Measurements from ENCODE around the gene BCKDK. TPM values are rescaled to one million over a fixed set of nuclear protein-coding genes. Genes with fewer than 3 reads are reported as not detected.

The BCKDK gene
- total and polyA plus RNA-seq, 2 of the 13 experiments (the other 11 are each of a cell fraction or from before 2014, with no cell fraction given) = 24.9 to 42.6 TPM

- TF ChIP-seq ZNF710 (CRISPR knock-in tag; IDR thresholded peaks at IDR 0.05; ENCODE audit: borderline replicate concordance) = 0 out of 2 replicates have a peak, but pooled peaks have one; percentile 8
- TF ChIP-seq ZFAT (CRISPR knock-in tag; conservative IDR thresholded peaks at IDR 0.05) = no peak
- TF ChIP-seq ZNF589 (CRISPR knock-in tag; conservative IDR thresholded peaks at IDR 0.05) = no peak
- TF ChIP-seq CCDC6 (CRISPR knock-in tag; IDR thresholded peaks at IDR 0.05) = no peak
- TF ChIP-seq NFAT5 (CRISPR knock-in tag; IDR thresholded peaks at IDR 0.05) = 0 out of 2 replicates have a peak, but pooled peaks have one; percentile 16
- TF ChIP-seq ZNF430 (CRISPR knock-in tag; IDR thresholded peaks at IDR 0.05) = no peak
- TF ChIP-seq BATF2 (CRISPR knock-in tag; IDR thresholded peaks at IDR 0.05) = no peak
- no peak for TF ChIP-seq ZNF512 (CRISPR knock-in tag; IDR thresholded peaks at IDR 0.05)
- TF ChIP-seq ZBTB2 (CRISPR knock-in tag; IDR thresholded peaks at IDR 0.05; ENCODE audit: low read depth) = no peak
- TF ChIP-seq ZSCAN25 (CRISPR knock-in tag; IDR thresholded peaks at IDR 0.05) = 0 out of 2 replicates have a peak, but pooled peaks have one; percentile 6
- no peak for TF ChIP-seq KDM4B (CRISPR knock-in tag; IDR thresholded peaks at IDR 0.05)
- TF ChIP-seq CC2D1A (CRISPR knock-in tag; IDR thresholded peaks at IDR 0.05) = no peak
- 0 out of 2 replicates have a peak, but pooled peaks have one; percentile 52 for TF ChIP-seq MAF1 (CRISPR knock-in tag; IDR thresholded peaks at IDR 0.05; ENCODE audit: borderline replicate concordance)
- TF ChIP-seq KDM1A (CRISPR knock-in tag; IDR thresholded peaks at IDR 0.05) = no peak
- TF ChIP-seq ELF1 (CRISPR knock-in tag; IDR thresholded peaks at IDR 0.05) = no peak; the same call in none of the 2 replicates
- TF ChIP-seq ZNF446 (CRISPR knock-in tag; IDR thresholded peaks at IDR 0.05) = peak; percentile 58; the same call in 1 of the 2 replicates
- peak; percentile 10; the same call in 1 of the 2 replicates for TF ChIP-seq RXRA (CRISPR knock-in tag; IDR thresholded peaks at IDR 0.05)
Measured at GRCh38 chr16:31138621-31139578, 30.7 kb downstream of the BCKDK start (continued).
